Esophagus squamous epithelium (tissue), 5 donors: ENCODE results near the gene TRAPPC6A. TPM values are rescaled to one million over a fixed set of nuclear protein-coding genes. Genes with fewer than 3 reads are reported as not detected.

Experiments
- DNase-seq: peaks from one replicate; lab custom pipeline; 2025; lab: John Stamatoyannopoulos, UW
- H3K27ac ChIP-seq, 4 donors: fragments of 200-600 bp; sonication (generic); one replicate each; pipeline ENCODE4 v1.5.1; 2016 to 2019; ENCODE audit warnings: mild to moderate bottlenecking in 1 of 4
- H3K27me3 ChIP-seq, 4 donors: fragments of 200-600 bp; sonication (generic); 1 replicate in 3 of 4; 2 replicates in 1 of 4; pipeline versions ENCODE4 v1.5.1 to v1.6.0; 2017 to 2021; ENCODE audit warnings: antibody characterized with exemption in 1 of 4
- H3K36me3 ChIP-seq, 3 donors: fragments of 200-600 bp; sonication (generic); one replicate each; pipeline ENCODE4 v1.5.1; 2016 to 2019
- H3K4me1 ChIP-seq, 3 donors: fragments of 200-600 bp; sonication (generic); one replicate each; pipeline ENCODE4 v1.5.1; 2017 to 2019
- H3K4me3 ChIP-seq, 4 donors: fragments of 200-600 bp; sonication (generic); 1 replicate in 3 of 4; 2 replicates in 1 of 4; pipeline ENCODE4 v1.5.1; 2016 to 2019; ENCODE audit warnings: mild to moderate bottlenecking in 2 of 4, moderate library complexity in 1 of 4
- H3K9me3 ChIP-seq, 3 donors: fragments of 200-600 bp; sonication (generic); one replicate each; pipeline ENCODE4 v1.5.1; 2016 to 2019
- POLR2A ChIP-seq, 4 donors: fragments of 450-650 bp; IDR thresholded peaks; one replicate each; pipeline ENCODE4 v1.6.1; 2017; ENCODE audit warnings: antibody characterized with exemption in 4 of 4, mild to moderate bottlenecking in 4 of 4, moderate library complexity in 3 of 4
- WGBS, 2 donors: methylation state at CpG; one replicate each; pipeline ENCODE4 v1.1.5; 2018; 5-methylcytosine and 5-hydroxymethylcytosine counted together
- intact Hi-C: fragments of 100-400 bp; cut with DNase I; formaldehyde crosslinking; loops from one replicate; pipeline ENCODE4 v1.15.0; 2022
- total RNA-seq, 4 donors: library from RNA; depleted of rRNA; stranded (reverse); fragments of >200 nt; gene quantifications; one replicate each; pipeline ENCODE4 v1.1.0, GENCODE V29; 2016
- TF ChIP-seq, protein P1 (sequence below), 6 experiments: fragments of 450-650 bp in 4 of 6; fragments of 200-600 bp in 2 of 6; sonication (generic) in 2 of 6; IDR thresholded peaks; one replicate each; pipeline ENCODE4 v1.5.1; 2016 to 2019; ENCODE audit warnings: antibody characterized with exemption in 6 of 6, mild to moderate bottlenecking in 4 of 6, moderate library complexity in 4 of 6
- donor health status: DM: yes; HTN: yes; CAD: no.

The TRAPPC6A gene
- total RNA-seq, 4 donors from 2014 or later: 5.4 to 27.8 (median 18.0) TPM

DNA sequence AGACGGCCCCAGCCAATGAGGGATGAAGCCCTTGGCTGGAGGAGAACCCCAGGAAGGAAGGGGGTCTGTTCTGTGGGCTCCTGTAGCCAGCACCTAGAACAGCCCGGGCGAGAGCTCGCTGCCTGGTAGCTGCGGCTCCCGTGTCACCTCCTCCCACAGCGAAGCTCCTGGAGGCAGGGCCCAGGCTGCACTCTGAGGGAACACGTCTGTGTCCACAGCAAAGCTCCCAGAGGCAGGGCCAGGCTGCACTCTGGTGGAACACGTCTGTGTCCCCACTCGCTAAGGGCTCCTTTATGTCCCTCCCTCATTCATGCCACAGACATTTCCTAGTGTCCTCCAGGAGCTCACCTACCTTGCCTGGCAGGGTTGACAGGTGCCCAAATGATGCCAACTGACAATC is 8.4 kb downstream of the TRAPPC6A start:
- Histone ChIP-seq H3K9me3 (no peaks in the 10 kb centered on the region), H3K27me3 (no peaks in the 10 kb centered on the region), H3K36me3 (no peaks in the 10 kb centered on the region), H3K4me1 (peaks cover 11 to 58% (median 25%) of the 10 kb centered on the region in 3 donors), H3K4me3 (no peak overlapping the region), H3K27ac (no peak overlapping the region)
- intact Hi-C loops: no loop called here
- 82 to 100% methylated on average over 1 to 8 of the region's 10 CpGs for WGBS, 2 donors
- DNase-seq: no peak
- no peak for TF ChIP-seq POLR2A (IDR thresholded peaks at IDR 0.05)
- TF ChIP-seq, protein P1, sequence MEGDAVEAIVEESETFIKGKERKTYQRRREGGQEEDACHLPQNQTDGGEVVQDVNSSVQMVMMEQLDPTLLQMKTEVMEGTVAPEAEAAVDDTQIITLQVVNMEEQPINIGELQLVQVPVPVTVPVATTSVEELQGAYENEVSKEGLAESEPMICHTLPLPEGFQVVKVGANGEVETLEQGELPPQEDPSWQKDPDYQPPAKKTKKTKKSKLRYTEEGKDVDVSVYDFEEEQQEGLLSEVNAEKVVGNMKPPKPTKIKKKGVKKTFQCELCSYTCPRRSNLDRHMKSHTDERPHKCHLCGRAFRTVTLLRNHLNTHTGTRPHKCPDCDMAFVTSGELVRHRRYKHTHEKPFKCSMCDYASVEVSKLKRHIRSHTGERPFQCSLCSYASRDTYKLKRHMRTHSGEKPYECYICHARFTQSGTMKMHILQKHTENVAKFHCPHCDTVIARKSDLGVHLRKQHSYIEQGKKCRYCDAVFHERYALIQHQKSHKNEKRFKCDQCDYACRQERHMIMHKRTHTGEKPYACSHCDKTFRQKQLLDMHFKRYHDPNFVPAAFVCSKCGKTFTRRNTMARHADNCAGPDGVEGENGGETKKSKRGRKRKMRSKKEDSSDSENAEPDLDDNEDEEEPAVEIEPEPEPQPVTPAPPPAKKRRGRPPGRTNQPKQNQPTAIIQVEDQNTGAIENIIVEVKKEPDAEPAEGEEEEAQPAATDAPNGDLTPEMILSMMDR (IDR thresholded peaks at IDR 0.05): no peak

DNA sequence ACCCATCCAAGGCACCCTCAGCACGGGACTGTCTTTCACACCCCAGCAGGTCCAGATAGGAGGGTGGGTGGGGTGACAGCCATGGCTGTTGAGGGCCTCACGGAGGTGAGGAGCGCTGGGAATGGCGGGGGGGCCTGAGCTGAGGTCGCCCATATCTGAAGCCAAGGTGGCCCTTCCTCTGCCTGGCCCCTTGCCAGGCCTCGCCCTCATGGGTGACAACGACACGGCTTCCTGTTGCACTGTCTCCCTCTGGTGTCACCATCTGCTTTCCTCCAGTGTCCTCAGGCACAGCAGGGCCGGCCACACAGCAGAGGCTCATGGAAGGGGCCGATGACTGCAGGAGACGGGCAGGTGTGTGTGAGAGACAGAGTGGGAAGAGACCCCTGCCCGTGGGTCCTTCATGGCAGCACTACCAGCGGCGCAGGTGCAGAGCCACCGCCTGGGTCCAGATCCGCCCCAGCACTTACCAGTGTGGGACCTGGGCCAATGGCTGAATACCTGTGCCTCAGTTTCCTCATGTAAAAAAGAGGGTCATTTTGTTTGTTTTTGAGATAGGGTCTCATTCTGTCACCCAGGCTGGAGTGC is 9.2 kb downstream of the TRAPPC6A start:
- TF ChIP-seq POLR2A (IDR thresholded peaks at IDR 0.05): no peak
- TF ChIP-seq, protein P1 (IDR thresholded peaks at IDR 0.05): no peak
- peaks cover 0 to under 1% (median 0%) of the 10 kb centered on the region in 4 donors for H3K27me3 ChIP-seq
- 74 to 98% methylated on average over 6 to 7 of the region's 16 CpGs for WGBS, 2 donors
- intact Hi-C loops: no loop called here
- H3K27ac ChIP-seq: no peak overlapping the region
- DNase-seq: no peak
- H3K36me3 ChIP-seq: no peaks in the 10 kb centered on the region
- no peak overlapping the region for H3K4me3 ChIP-seq
- peaks cover 18 to 65% (median 33%) of the 10 kb centered on the region in 3 donors for H3K4me1 ChIP-seq
- H3K9me3 ChIP-seq: no peaks in the 10 kb centered on the region

DNA sequence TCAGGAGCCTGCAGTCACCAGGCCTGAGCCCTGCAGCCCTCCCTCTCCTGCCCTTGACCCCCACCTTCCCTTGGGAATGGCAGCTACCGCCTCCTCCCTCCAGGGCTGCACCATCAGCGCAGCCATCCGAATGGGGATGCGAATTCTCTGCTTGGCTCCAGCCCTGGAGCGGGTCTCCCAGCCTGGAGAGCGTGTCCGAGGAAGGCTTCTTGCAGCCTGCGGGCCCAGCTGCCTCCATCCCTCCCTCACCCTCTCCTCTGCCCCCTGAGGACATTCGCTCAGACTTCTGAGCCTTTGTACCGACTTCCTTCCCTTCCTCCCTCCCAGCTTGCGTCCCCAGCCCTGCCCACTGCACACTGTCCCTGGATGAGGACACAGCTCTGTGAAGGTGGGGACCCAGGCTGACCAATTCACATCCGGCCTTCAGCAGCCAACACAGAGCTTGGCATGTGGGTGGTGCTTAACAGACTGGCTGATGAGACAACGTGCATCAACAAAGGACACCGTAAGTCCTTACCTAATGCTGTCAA is 11.2 kb downstream of the TRAPPC6A start:
- Histone ChIP-seq H3K27me3 (peaks cover 0 to 13% (median 0%) of the 10 kb centered on the region in 4 donors), H3K36me3 (no peaks in the 10 kb centered on the region), H3K27ac (peak overlapping the region in 2 of 4 donors; percentile 16 to 29), H3K4me3 (no peak overlapping the region), H3K9me3 (no peaks in the 10 kb centered on the region), H3K4me1 (peaks cover 34 to 77% (median 48%) of the 10 kb centered on the region in 3 donors)
- DNase-seq: no peak
- intact Hi-C loops: no loop called here
- WGBS, 2 donors: 55 to 61% methylated on average over 13 to 14 of the region's 14 CpGs
- TF ChIP-seq POLR2A (IDR thresholded peaks at IDR 0.05): no peak
- TF ChIP-seq, protein P1 (IDR thresholded peaks at IDR 0.05): no peak

DNA sequence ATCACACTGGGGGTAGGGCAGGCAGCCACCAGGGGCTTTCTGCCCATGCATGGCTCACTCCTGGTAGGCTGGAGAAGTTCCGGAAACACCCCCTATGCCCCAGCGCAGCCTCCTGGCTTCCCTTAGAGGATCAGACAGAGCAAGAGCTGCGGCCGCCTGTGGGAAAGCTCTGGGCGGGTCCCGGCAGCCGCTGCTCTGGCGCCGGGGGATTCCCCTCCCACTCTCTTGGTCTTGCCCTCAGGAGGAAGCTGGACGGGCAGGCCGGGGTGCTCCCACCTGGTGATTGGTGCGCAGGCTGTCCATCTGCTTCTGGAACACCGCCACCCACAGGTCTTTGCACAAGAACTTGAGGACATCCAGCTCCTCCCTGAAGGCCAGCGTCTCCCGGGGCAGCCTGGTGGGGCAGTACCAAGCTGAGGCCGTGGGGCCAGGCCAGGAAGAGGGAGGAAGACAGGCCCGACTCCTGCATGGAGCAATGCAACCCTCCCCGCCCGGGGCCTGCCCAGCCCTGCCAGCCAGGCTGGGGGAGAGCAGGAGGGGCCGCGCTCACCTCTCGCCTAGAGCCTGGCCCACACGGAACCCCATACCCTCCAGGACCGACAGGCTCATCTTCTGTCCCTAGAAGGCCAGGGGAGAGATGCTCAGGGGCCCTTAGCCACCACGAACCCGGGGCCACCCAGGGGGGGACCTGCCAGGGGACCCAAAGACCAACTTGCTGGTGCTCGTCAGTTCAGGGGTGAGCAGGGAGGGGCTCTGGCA is 13.3 kb downstream of the TRAPPC6A start:
- peak overlapping the region in 2 of 4 donors; percentile 34 to 36 for H3K27ac ChIP-seq
- intact Hi-C loops: no loop called here
- H3K4me1 ChIP-seq: peaks cover 44 to 78% (median 48%) of the 10 kb centered on the region in 3 donors
- H3K27me3 ChIP-seq: peaks cover 0 to 34% (median 0%) of the 10 kb centered on the region in 4 donors
- no peak overlapping the region for H3K4me3 ChIP-seq
- TF ChIP-seq, protein P1 (IDR thresholded peaks at IDR 0.05): no peak
- no peak for TF ChIP-seq POLR2A (IDR thresholded peaks at IDR 0.05)
- H3K9me3 ChIP-seq: no peaks in the 10 kb centered on the region
- no peak for DNase-seq
- H3K36me3 ChIP-seq: no peaks in the 10 kb centered on the region
- WGBS, 2 donors: no CpG with 5 or more reads among the region's 27 CpGs
